GF-D8 (cell line): Measurements from ENCODE around the gene SCN3B.

Experiments used
- DNase-seq: peaks from one replicate; lab custom pipeline; 2025; lab: John Stamatoyannopoulos, UW

SCN3B gene

GRCh38 chr11:123597859-123598258 is 56.6 kb downstream of the SCN3B start:
- no peak for DNase-seq

GRCh38 chr11:123594921-123595320 is 59.5 kb downstream of the SCN3B start:
- DNase-seq = no peak

GRCh38 chr11:123594188-123594901 is 60.1 kb downstream of the SCN3B start:
- DNase-seq = no peak

- no peak for DNase-seq
Observed at GRCh38 chr11:123593570-123593969, 60.9 kb downstream of the SCN3B start.

GRCh38 chr11:123590296-123590912 is 64.0 kb downstream of the SCN3B start:
- DNase-seq = no peak

- no peak for DNase-seq
Observed at GRCh38 chr11:123588864-123589262, 65.6 kb downstream of the SCN3B start.

- DNase-seq = no peak
Observed at GRCh38 chr11:123588117-123588863, 66.1 kb downstream of the SCN3B start.

GRCh38 chr11:123587559-123587958 is 66.9 kb downstream of the SCN3B start:
- no peak for DNase-seq

- no peak for DNase-seq
Observed at GRCh38 chr11:123587044-123587443, 67.4 kb downstream of the SCN3B start.

GRCh38 chr11:123586568-123586967 is 67.9 kb downstream of the SCN3B start:
- no peak for DNase-seq

GRCh38 chr11:123585706-123586105 is 68.7 kb downstream of the SCN3B start:
- no peak for DNase-seq

- no peak for DNase-seq
Observed at GRCh38 chr11:123585206-123585605, 69.2 kb downstream of the SCN3B start.

- DNase-seq = no peak
Observed at GRCh38 chr11:123584737-123585136, 69.7 kb downstream of the SCN3B start.

GRCh38 chr11:123584186-123584585 is 70.2 kb downstream of the SCN3B start:
- no peak for DNase-seq

GRCh38 chr11:123582992-123583504 is 71.4 kb downstream of the SCN3B start:
- no peak for DNase-seq

- no peak for DNase-seq
Observed at GRCh38 chr11:123581651-123582399, 72.6 kb downstream of the SCN3B start.

- no peak for DNase-seq
Observed at GRCh38 chr11:123580557-123581275, 73.7 kb downstream of the SCN3B start.

- no peak for DNase-seq
Observed at GRCh38 chr11:123580137-123580536, 74.3 kb downstream of the SCN3B start.

- DNase-seq = no peak
Observed at GRCh38 chr11:123579482-123579812, 75.0 kb downstream of the SCN3B start.
